IMR-90 (cell line): ENCODE results near the gene PARP11. TPM values are rescaled to one million over a fixed set of nuclear protein-coding genes. Genes with fewer than 3 reads are reported as not detected.

Source experiments
- ATAC-seq: fragments of 200-7000 bp; cut with Tn5 transposase; 2 replicates; pipeline ENCODE4 v1.9.1; 2020; ENCODE audit warnings: low read depth, mild to moderate bottlenecking, moderate library complexity
- BruUV-seq: library from RNA; stranded (reverse); fragments of 400-500 nt; replicated peaks from 2 replicates; lab custom pipeline; 2021; lab: Mats Ljungman, UMichigan
- CTCF ChIA-PET: fragments of 300-600 bp; formaldehyde crosslinking; extraction: SDS; loops from one replicate; lab custom pipeline; 2021; ENCODE audit warnings: antibody characterized with exemption; lab: Yijun Ruan, JAX
- POLR2A ChIA-PET: fragments of 300-600 bp; sonication (Branson Sonifier 250); formaldehyde crosslinking; loops from one replicate; lab custom pipeline; 2022; ENCODE audit warnings: antibody characterized with exemption; ENCODE audit not compliant: unreplicated experiment; lab: Charles Lee
- DNase-seq: peaks from one replicate; pipeline ENCODE4 v3.0.0; 2013
- H2AFZ ChIP-seq: replicated peaks from 2 replicates; pipeline ENCODE3; 2013; ENCODE audit warnings: low read length, mild to moderate bottlenecking; ENCODE audit not compliant: poor library complexity
- H2AK5ac ChIP-seq: 2 replicates; pipeline ENCODE4 v1.6.1; 2013; ENCODE audit warnings: low read depth, low read length, inconsistent platforms
- H2AK9ac ChIP-seq: replicated peaks from 2 replicates; pipeline ENCODE3; 2013; ENCODE audit warnings: mild to moderate bottlenecking, low read depth, low read length, moderate library complexity; ENCODE audit not compliant: poor library complexity
- H2BK120ac ChIP-seq: 2 replicates; pipeline ENCODE4 v1.6.1; 2013; ENCODE audit warnings: low read depth, low read length, inconsistent platforms
- H2BK15ac ChIP-seq: 3 replicates; pipeline ENCODE4 v1.6.1; 2013; ENCODE audit warnings: low read depth, low read length, inconsistent platforms
- H2BK20ac ChIP-seq: 2 replicates; pipeline ENCODE4 v1.6.1; 2013; ENCODE audit warnings: low read depth, mild to moderate bottlenecking, inconsistent platforms, low read length, moderate library complexity
- H2BK5ac ChIP-seq: 2 replicates; pipeline ENCODE4 v1.6.1; 2013; ENCODE audit warnings: mild to moderate bottlenecking, low read depth, low read length, inconsistent platforms; ENCODE audit not compliant: poor library complexity, severe bottlenecking
- H3K14ac ChIP-seq: replicated peaks from 2 replicates; pipeline ENCODE4 v1.6.1; 2013; ENCODE audit warnings: low read depth, low read length, inconsistent platforms
- H3K18ac ChIP-seq: 2 replicates; pipeline ENCODE4 v1.6.1; 2013; ENCODE audit warnings: low read depth, low read length, control low read depth
- H3K23ac ChIP-seq: 2 replicates; pipeline ENCODE4 v1.6.1; 2013; ENCODE audit warnings: low read depth, low read length, inconsistent platforms
- H3K27ac ChIP-seq: 2 replicates; pipeline ENCODE4 v1.5.1; 2013; ENCODE audit warnings: mild to moderate bottlenecking, control low read depth, low read length; ENCODE audit not compliant: insufficient read depth
- H3K27me3 ChIP-seq: 2 replicates; pipeline ENCODE4 v1.6.1; 2013; ENCODE audit warnings: low read length; ENCODE audit not compliant: control insufficient read depth, insufficient read depth
- H3K36me3 ChIP-seq: 2 replicates; pipeline ENCODE4 v1.6.1; 2013; ENCODE audit warnings: low read length, mixed read lengths; ENCODE audit not compliant: control insufficient read depth, insufficient read depth
- H3K4ac ChIP-seq: 2 replicates; pipeline ENCODE4 v1.6.1; 2013; ENCODE audit warnings: low read depth, low read length, inconsistent platforms
- H3K4me1 ChIP-seq: 2 replicates; pipeline ENCODE4 v1.6.1; 2013; ENCODE audit warnings: low read length, mixed read lengths; ENCODE audit not compliant: control insufficient read depth, insufficient read depth
- H3K4me2 ChIP-seq: 2 replicates; pipeline ENCODE4 v1.6.1; 2013; ENCODE audit warnings: low read depth, mild to moderate bottlenecking, control low read depth, low read length, moderate library complexity
- H3K4me3 ChIP-seq: 2 replicates; pipeline ENCODE4 v1.5.1; 2013; ENCODE audit warnings: low read depth, mild to moderate bottlenecking, control low read depth, low read length, moderate library complexity; ENCODE audit not compliant: insufficient read depth
- H3K56ac ChIP-seq: 2 replicates; pipeline ENCODE4 v1.6.1; 2013; ENCODE audit warnings: low read length, inconsistent platforms; ENCODE audit not compliant: insufficient read depth; ENCODE audit errors: extremely low read depth
- H3K79me1 ChIP-seq, 2 experiments: 2 replicates each; pipeline ENCODE4 v1.6.1; 2013; ENCODE audit warnings: low read length in 2 of 2, inconsistent platforms in 1 of 2, low read depth in 1 of 2
- H3K9ac ChIP-seq: 2 replicates; pipeline ENCODE4 v1.6.1; 2013; ENCODE audit warnings: low read depth, low read length, control low read depth
- H3K9me1 ChIP-seq: 2 replicates; pipeline ENCODE4 v1.6.1; 2013; ENCODE audit warnings: low read length, inconsistent platforms; ENCODE audit not compliant: insufficient read depth
- H3K9me3 ChIP-seq: 2 replicates; pipeline ENCODE4 v1.6.1; 2013; ENCODE audit warnings: low read length; ENCODE audit not compliant: control insufficient read depth, insufficient read depth
- H4K20me1 ChIP-seq: 2 replicates; pipeline ENCODE4 v1.6.1; 2013; ENCODE audit warnings: low read length, inconsistent platforms; ENCODE audit not compliant: insufficient read depth
- H4K5ac ChIP-seq: 2 replicates; pipeline ENCODE4 v1.6.1; 2013; ENCODE audit warnings: mild to moderate bottlenecking, low read depth, low read length, control low read depth
- H4K8ac ChIP-seq, 2 experiments: 2 replicates each; pipeline ENCODE4 v1.6.1; 2013; ENCODE audit warnings: low read depth in 2 of 2, low read length in 2 of 2, control low read depth in 1 of 2, inconsistent platforms in 1 of 2
- H4K91ac ChIP-seq: 2 replicates; pipeline ENCODE4 v1.6.1; 2013; ENCODE audit warnings: low read depth, low read length, inconsistent platforms; ENCODE audit not compliant: insufficient read depth
- FOS ChIP-seq: fragments of 150-350 bp; IDR thresholded peaks from 2 replicates; pipeline ENCODE4 v1.6.1; 2016; ENCODE audit warnings: low read depth, low read length
- WGBS, 2 experiments: methylation state at CpG; one replicate each; pipeline versions ENCODE4 v1.1.5 to v1.1.7; 2013; ENCODE audit warnings: missing lambda C conversion rate in 2 of 2; ENCODE audit not compliant: insufficient read length in 1 of 2; ENCODE audit errors: extremely low coverage in 2 of 2; 5-methylcytosine and 5-hydroxymethylcytosine counted together
- dilution Hi-C: fragments of 300-500 bp; cut with HindIII; formaldehyde crosslinking; loops from one replicate; pipeline ENCODE4 v1.14.3; 2018; ENCODE audit warnings: low sequenced_read_pairs; ENCODE audit not compliant: unreplicated experiment
- in situ Hi-C: fragments of 300-500 bp; cut with MboI; formaldehyde crosslinking; loops from 3 replicates; pipeline ENCODE4 v1.14.3; 2019; ENCODE audit warnings: low sequenced_read_pairs, inconsistent platforms, mixed read lengths
- intact Hi-C: fragments of 100-400 bp; cut with micrococcal nuclease; formaldehyde crosslinking; loops from 2 replicates; pipeline ENCODE4 v1.10.0; 2022
- polyA plus RNA-seq, 3 experiments: library from polyadenylated mRNA; depleted of rRNA; stranded (reverse); fragments of >200 nt; gene quantifications; 2 replicates each; pipeline ENCODE4 v1.2.3, GENCODE V29; 2012; ENCODE audit warnings: low replicate concordance in 1 of 3
- total RNA-seq: library from RNA; depleted of rRNA; stranded (reverse); fragments of >200 nt; gene quantifications from 2 replicates; pipeline ENCODE4 v1.2.3, GENCODE V29; 2012

PARP11 gene
- total and polyA plus RNA-seq, 2 of the 4 experiments (the other 2 are of a cell fraction) = 1.8 to 3.0 TPM

GRCh38 chr12:3833670-3834310, 39.4 kb downstream of the PARP11 start:
- in situ Hi-C loops = no loop called here
- Histone ChIP-seq H2BK20ac (no peak overlapping the region), H3K36me3 (no peaks in the 10 kb centered on the region), H3K4me3 (no peak overlapping the region), H3K9me1 (0 out of 2 replicates have a peak, but pooled peaks cover 2% of the 10 kb centered on the region), H4K8ac (no peak overlapping the region), H2BK120ac (no peak overlapping the region), H3K14ac (no peak overlapping the region), H2AK5ac (no peak overlapping the region), H2AK9ac (no peak overlapping the region), H3K4me2 (no peak overlapping the region), H3K18ac (no peak overlapping the region), H3K79me1 (peaks cover 0 to 6% of the 10 kb centered on the region in 2 experiments; a peak in 2 of 4 replicates), H4K91ac (no peak overlapping the region), H3K9ac (no peak overlapping the region), H3K23ac (no peak overlapping the region), H3K27ac (no peak overlapping the region), H2AFZ (no peak overlapping the region), H3K4ac (no peak overlapping the region), H4K5ac (no peak overlapping the region), H3K4me1 (peaks cover 1% of the 10 kb centered on the region; the same call in 1 of the 2 replicates), H4K20me1 (no peaks in the 10 kb centered on the region), H3K9me3 (no peaks in the 10 kb centered on the region), H3K27me3 (no peaks in the 10 kb centered on the region), H2BK5ac (no peak overlapping the region), H3K56ac (no peak overlapping the region), H2BK15ac (no peak overlapping the region)
- ChIA-PET CTCF (interaction anchor here (0.6 to 1.0 kb wide), 2 partner anchors 52 to 131 kb away, joined by 3 to 4 read pairs; no protein-coding TSS in a partner anchor), POLR2A (no interaction called here)
- TF ChIP-seq FOS = no peak
- no peak for ATAC-seq
- dilution Hi-C loops = no loop called here
- BruUV-seq = no TSS peak
- DNase-seq = no peak
- intact Hi-C loops = no loop called here
- WGBS, 2 experiments = 80% methylated on average over 1 of the region's 6 CpGs; no CpG with 5 or more reads in 1 of the 2 experiments
